Sigmoid colon (tissue), 4 donors: ENCODE data around the gene C2CD3.
"Not testable (repeated sequence)": the region's sequence is repeated elsewhere in the genome, so short reads cannot be mapped to it uniquely, and the experiment has no call there.

Source experiments
- CTCF ChIP-seq, 4 experiments: fragments of 450-650 bp in 3 of 4; fragments of 200-600 bp in 1 of 4; IDR thresholded peaks; one replicate each; pipeline ENCODE4 v1.5.1; 2016 to 2019; ENCODE audit warnings: antibody characterized with exemption in 4 of 4, mild to moderate bottlenecking in 3 of 4, moderate library complexity in 2 of 4
- POLR2AphosphoS5 ChIP-seq, 4 donors: sonication (generic); formaldehyde crosslinking; IDR thresholded peaks; one replicate each; pipeline ENCODE4 v1.6.1; 2017; ENCODE audit warnings: antibody characterized with exemption in 4 of 4

GRCh38 chr11:74139919-74140431 is 30.8 kb downstream of the C2CD3 start:
- not testable (repeated sequence) for TF ChIP-seq CTCF, POLR2AphosphoS5 (IDR thresholded peaks at IDR 0.05)
